A549 (cell line): ENCODE measurements around the gene PRR7. TPM values are rescaled to one million over a fixed set of nuclear protein-coding genes. Genes with fewer than 3 reads are reported as not detected.

Source experiments
- ATAC-seq, 2 experiments: fragments of 200-7000 bp in 1 of 2; fragments of >200 bp in 1 of 2; cut with Nextera tagmentation in 1 of 2; cut with Tn5 transposase in 1 of 2; 3 replicates each; pipeline versions ENCODE4 v1.8.0 to v1.9.1; 2018 to 2020; ENCODE audit warnings: mild to moderate bottlenecking in 1 of 2, moderate library complexity in 1 of 2
- CTCF ChIA-PET: fragments of 300-600 bp; sonication (Branson Sonifier 250); formaldehyde crosslinking; extraction: SDS; loops from one replicate; lab custom pipeline; 2021; ENCODE audit warnings: antibody characterized with exemption, inconsistent platforms; lab: Yijun Ruan, JAX
- POLR2A ChIA-PET: fragments of 350-600 bp; formaldehyde crosslinking; extraction: SDS; loops from one replicate; lab custom pipeline; 2021; ENCODE audit warnings: antibody characterized with exemption, inconsistent platforms; lab: Yijun Ruan, JAX
- DNase-seq, 2 experiments: peaks; one replicate each; pipeline versions ENCODE4 v3.0.0 to v3.0.0-alpha.2; 2011 to 2016; ENCODE audit warnings: low read depth in 1 of 2, low spot score in 1 of 2
- FAIRE-seq: peaks from 2 replicates; lab custom pipeline; 2011; peaks lifted over from hg19 to GRCh38; lab: Jason Lieb, UNC
- H3K27ac ChIP-seq, 2 experiments: fragments of >200 bp; sonication (Bioruptor Twin); formaldehyde crosslinking; 3 replicates each; pipeline ENCODE4 v1.5.1; 2016 to 2017
- H3K4me1 ChIP-seq: fragments of >200 bp; sonication (Bioruptor Twin); formaldehyde crosslinking; 3 replicates; pipeline ENCODE4 v1.6.1; 2016
- H3K4me2 ChIP-seq: fragments of >200 bp; sonication (Bioruptor Twin); formaldehyde crosslinking; 3 replicates; pipeline ENCODE4 v1.6.1; 2016
- H3K4me3 ChIP-seq: fragments of >200 bp; sonication (Bioruptor Twin); formaldehyde crosslinking; 3 replicates; pipeline ENCODE4 v1.5.1; 2016
- H3K9me3 ChIP-seq: fragments of >200 bp; sonication (Bioruptor Twin); formaldehyde crosslinking; 3 replicates; pipeline ENCODE4 v1.6.1; 2016
- FOXS1 ChIP-seq: fragments of 250-450 bp; sonication (Bioruptor Pico); IDR thresholded peaks from 2 replicates; pipeline ENCODE4 v1.5.0; 2020; ENCODE audit warnings: mild to moderate bottlenecking, moderate library complexity
- GATA3 ChIP-seq: IDR thresholded peaks from 2 replicates; pipeline ENCODE4 v1.6.1; 2012; ENCODE audit warnings: borderline replicate concordance
- HDAC2 ChIP-seq: fragments of 200-600 bp; sonication (generic); IDR thresholded peaks from 2 replicates; pipeline ENCODE4 v1.6.1; 2016
- HEYL ChIP-seq: fragments of 250-450 bp; sonication (Bioruptor Pico); IDR thresholded peaks from 2 replicates; pipeline ENCODE4 v1.8.0; 2021; ENCODE audit warnings: mild to moderate bottlenecking, moderate library complexity
- HOXB13 ChIP-seq: fragments of 250-450 bp; sonication (Bioruptor Pico); IDR thresholded peaks from 2 replicates; pipeline ENCODE4 v1.5.0; 2020; ENCODE audit warnings: low read depth, mild to moderate bottlenecking, moderate library complexity
- JUNB ChIP-seq: fragments of >200 bp; sonication (Bioruptor Twin); formaldehyde crosslinking; IDR thresholded peaks from 2 replicates; pipeline ENCODE4 v1.6.1; 2016
- MAFK ChIP-seq: fragments of 450-650 bp; IDR thresholded peaks from 2 replicates; pipeline ENCODE4 v1.6.1; 2014; ENCODE audit not compliant: partially characterized antibody
- MAZ ChIP-seq: fragments of 150-350 bp; IDR thresholded peaks from 2 replicates; pipeline ENCODE4 v1.6.1; 2014; ENCODE audit warnings: antibody characterized with exemption, low read depth, low read length, borderline replicate concordance
- NFE2L2 ChIP-seq: fragments of 150-350 bp; conservative IDR thresholded peaks from 2 replicates; pipeline ENCODE4 v1.6.1; 2014; ENCODE audit warnings: low read length
- NR3C1 ChIP-seq: fragments of >200 bp; sonication (Bioruptor Twin); formaldehyde crosslinking; IDR thresholded peaks from 3 replicates; pipeline ENCODE4 v1.6.1; 2017
- ZNF302 ChIP-seq: fragments of 250-450 bp; sonication (Bioruptor Pico); IDR thresholded peaks from 2 replicates; pipeline ENCODE4 v1.9.0; 2021; ENCODE audit warnings: inconsistent platforms, mild to moderate bottlenecking, moderate library complexity
- WGBS: methylation state at CpG from one replicate; pipeline ENCODE4 v1.1.6; 2017; ENCODE audit errors: missing lambda C conversion rate; 5-methylcytosine and 5-hydroxymethylcytosine counted together
- polyA plus RNA-seq, 4 experiments: library from polyadenylated mRNA; depleted of rRNA in 3 of 4; stranded (reverse); fragments of >200 nt; fragmentation: RNase III in 1 of 4; extraction: RNeasy Plus Mini Kit Qiagen cat#74134 plus additional on column Dnase treatment in 1 of 4; gene quantifications; 2 replicates in 3 of 4; 3 replicates in 1 of 4; pipeline ENCODE4 v1.2.3, GENCODE V29; 2011 to 2017
- TF ChIP-seq, protein P1 (sequence below): fragments of 250-450 bp; sonication (Bioruptor Pico); IDR thresholded peaks from 2 replicates; pipeline ENCODE4 v1.5.0; 2020; ENCODE audit warnings: low read depth, mild to moderate bottlenecking, moderate library complexity
- TF ChIP-seq, protein P2 (sequence below): fragments of 450-650 bp; IDR thresholded peaks from 2 replicates; pipeline ENCODE4 v1.6.1; 2014; ENCODE audit warnings: antibody characterized with exemption
- TF ChIP-seq, protein P3 (sequence below): fragments of >200 bp; sonication (Bioruptor Twin); formaldehyde crosslinking; IDR thresholded peaks from 2 replicates; pipeline ENCODE4 v1.6.1; 2016
- TF ChIP-seq, protein P4 (sequence below): IDR thresholded peaks from 2 replicates; pipeline ENCODE4 v1.6.1; 2012

Gene PRR7
- polyA plus RNA-seq, 2 of the 4 experiments (the other 2 are of a cell fraction): 2.2 to 11.0 TPM

DNA sequence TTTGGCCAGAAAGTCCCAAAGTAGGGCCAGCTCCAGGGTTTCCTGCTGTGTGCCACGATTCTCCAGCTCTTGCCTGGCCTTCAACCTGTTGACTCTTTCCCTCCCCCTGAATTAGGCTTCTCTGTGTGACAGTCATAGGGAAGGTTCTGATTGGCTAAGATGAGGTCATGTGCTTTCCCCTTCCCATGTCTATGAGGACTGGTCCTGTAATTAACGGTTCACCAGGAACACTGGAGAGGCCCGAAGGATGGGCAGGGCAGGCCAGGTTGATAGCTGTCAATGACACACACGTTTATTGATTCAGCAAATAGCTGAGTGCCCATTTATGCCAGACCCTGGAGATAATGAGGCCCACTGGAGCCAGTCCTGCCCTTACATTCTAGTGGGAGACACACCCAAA is 9.0 kb upstream of the PRR7 start:
- DNase-seq (no peak), FAIRE-seq (no peak), ATAC-seq (0 out of 6 replicates have a peak, but pooled peaks of 1 of the 2 experiments have one; percentile 2)
- ChIA-PET CTCF (interaction anchor here (0.8 to 25.5 kb wide), 5 partner anchors 10 to 48 kb away, joined by 3 to 871 read pairs (median 142); partner anchors contain the start of genes F12, GRK6, PFN3 and PRR7), POLR2A (interaction anchor here (1.7 to 3.7 kb wide), 2 partner anchors 10 to 11 kb away, joined by 12 to 13 read pairs; partner anchors contain the start of genes GRK6 and PRR7)
- H3K9me3 ChIP-seq: no peaks in the 10 kb centered on the region
- no peak overlapping the region for H3K4me3 ChIP-seq
- H3K4me2 ChIP-seq: no peak overlapping the region
- H3K4me1 ChIP-seq: no peaks in the 10 kb centered on the region
- H3K27ac ChIP-seq: no peak overlapping the region
- TF ChIP-seq, protein P1, sequence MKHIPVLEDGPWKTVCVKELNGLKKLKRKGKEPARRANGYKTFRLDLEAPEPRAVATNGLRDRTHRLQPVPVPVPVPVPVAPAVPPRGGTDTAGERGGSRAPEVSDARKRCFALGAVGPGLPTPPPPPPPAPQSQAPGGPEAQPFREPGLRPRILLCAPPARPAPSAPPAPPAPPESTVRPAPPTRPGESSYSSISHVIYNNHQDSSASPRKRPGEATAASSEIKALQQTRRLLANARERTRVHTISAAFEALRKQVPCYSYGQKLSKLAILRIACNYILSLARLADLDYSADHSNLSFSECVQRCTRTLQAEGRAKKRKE: no peak
- TF ChIP-seq, protein P2, sequence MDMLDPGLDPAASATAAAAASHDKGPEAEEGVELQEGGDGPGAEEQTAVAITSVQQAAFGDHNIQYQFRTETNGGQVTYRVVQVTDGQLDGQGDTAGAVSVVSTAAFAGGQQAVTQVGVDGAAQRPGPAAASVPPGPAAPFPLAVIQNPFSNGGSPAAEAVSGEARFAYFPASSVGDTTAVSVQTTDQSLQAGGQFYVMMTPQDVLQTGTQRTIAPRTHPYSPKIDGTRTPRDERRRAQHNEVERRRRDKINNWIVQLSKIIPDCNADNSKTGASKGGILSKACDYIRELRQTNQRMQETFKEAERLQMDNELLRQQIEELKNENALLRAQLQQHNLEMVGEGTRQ: peak; percentile 22; the same call in 1 of the 2 replicates
- no peak for TF ChIP-seq HEYL (CRISPR knock-in tag)
- WGBS: 71% methylated on average over 4 of the region's 4 CpGs

DNA sequence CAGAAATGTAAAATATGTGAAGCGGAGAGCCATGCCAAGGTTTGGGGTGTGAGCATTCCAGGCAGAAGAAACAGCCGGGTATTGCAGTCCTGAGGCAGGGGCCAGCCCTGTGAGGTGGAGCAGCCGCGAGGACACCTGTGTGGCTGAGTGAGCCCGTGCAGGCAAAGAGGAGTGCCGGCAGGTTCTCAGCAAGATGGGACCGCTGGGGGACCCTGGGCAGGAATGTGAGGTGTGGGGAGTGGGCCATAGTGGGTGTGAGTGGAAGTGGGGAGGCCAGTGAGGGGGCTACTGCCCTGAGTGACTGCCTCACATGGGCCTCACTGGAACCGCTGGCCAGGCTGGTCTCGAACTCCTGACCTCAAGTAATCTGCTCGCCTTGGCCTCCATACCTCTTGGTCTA is 8.1 kb upstream of the PRR7 start:
- ATAC-seq (no peak), FAIRE-seq (no peak), DNase-seq (no peak)
- H3K4me2 ChIP-seq: no peak overlapping the region
- no peaks in the 10 kb centered on the region for H3K4me1 ChIP-seq
- POLR2A ChIA-PET: interaction anchor here (0.7 to 3.7 kb wide), 4 partner anchors 9 to 17 kb away, joined by 3 to 12 read pairs (median 4); partner anchors contain the start of genes GRK6 and PRR7
- WGBS: 90% methylated on average over 10 of the region's 10 CpGs
- H3K4me3 ChIP-seq: no peak overlapping the region
- no peak overlapping the region for H3K27ac ChIP-seq
- H3K9me3 ChIP-seq: no peaks in the 10 kb centered on the region
- TF ChIP-seq, protein P3, sequence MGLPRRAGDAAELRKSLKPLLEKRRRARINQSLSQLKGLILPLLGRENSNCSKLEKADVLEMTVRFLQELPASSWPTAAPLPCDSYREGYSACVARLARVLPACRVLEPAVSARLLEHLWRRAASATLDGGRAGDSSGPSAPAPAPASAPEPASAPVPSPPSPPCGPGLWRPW: no peak
- TF ChIP-seq GATA3 (no peak), NR3C1 (no peak), FOXS1 (no peak), ZNF302 (CRISPR knock-in tag) (no peak), JUNB (no peak), MAFK (no peak), HDAC2 (no peak), NFE2L2 (no peak)
- TF ChIP-seq, all 56 proteins: peak for 0
- CTCF ChIA-PET: interaction anchor here (12.7 to 25.5 kb wide), 3 partner anchors 15 to 49 kb away, joined by 142 to 871 read pairs (median 359); partner anchors contain the start of genes F12, GRK6, PFN3 and SLC34A1

DNA sequence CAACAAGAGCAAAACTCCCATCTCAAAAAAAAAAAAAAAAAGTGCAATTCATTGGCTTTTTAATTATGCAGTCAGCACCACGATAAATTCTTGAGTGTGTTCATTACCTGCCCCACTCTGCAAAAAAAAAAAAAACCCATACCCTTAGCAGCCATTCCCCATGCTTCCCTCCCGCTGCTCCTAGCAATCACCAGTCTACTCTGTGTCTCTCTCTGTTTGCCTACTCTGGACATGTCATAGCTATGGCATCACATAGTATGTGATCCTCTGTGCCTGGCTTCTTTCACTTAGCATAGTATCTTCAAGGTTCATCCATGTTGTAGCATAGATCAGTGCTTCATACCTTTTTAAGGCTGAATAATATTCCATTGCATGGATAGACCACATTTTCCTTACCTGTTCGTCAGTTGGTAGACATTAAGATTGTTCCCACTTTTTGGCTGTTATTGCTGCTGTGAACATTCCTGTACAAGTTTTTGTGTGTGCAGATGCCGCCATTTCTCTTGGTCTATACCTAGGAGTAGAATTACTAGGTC is 7.0 kb upstream of the PRR7 start:
- Histone ChIP-seq H3K4me3 (no peak overlapping the region), H3K27ac (no peak overlapping the region), H3K4me2 (no peak overlapping the region), H3K4me1 (no peaks in the 10 kb centered on the region), H3K9me3 (no peaks in the 10 kb centered on the region)
- no peak for ATAC-seq
- TF ChIP-seq MAZ (no peak), HOXB13 (no peak), MAFK (no peak), JUNB (no peak)
- TF ChIP-seq, protein P4, sequence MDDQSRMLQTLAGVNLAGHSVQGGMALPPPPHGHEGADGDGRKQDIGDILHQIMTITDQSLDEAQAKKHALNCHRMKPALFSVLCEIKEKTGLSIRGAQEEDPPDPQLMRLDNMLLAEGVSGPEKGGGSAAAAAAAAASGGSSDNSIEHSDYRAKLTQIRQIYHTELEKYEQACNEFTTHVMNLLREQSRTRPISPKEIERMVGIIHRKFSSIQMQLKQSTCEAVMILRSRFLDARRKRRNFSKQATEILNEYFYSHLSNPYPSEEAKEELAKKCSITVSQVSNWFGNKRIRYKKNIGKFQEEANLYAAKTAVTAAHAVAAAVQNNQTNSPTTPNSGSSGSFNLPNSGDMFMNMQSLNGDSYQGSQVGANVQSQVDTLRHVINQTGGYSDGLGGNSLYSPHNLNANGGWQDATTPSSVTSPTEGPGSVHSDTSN: no peak
- TF ChIP-seq, protein P2: no peak
- 85% methylated on average over 4 of the region's 4 CpGs for WGBS
- FAIRE-seq: no peak
- CTCF ChIA-PET: interaction anchor here (0.7 to 25.5 kb wide), 7 partner anchors 14 to 1007 kb away, joined by 3 to 871 read pairs (median 7); partner anchors contain the start of genes F12, GRK6, PFN3 and SLC34A1
- no peak for DNase-seq
- POLR2A ChIA-PET: interaction anchor here (3.7 kb wide), 1 partner anchor 8 kb away, joined by 12 read pairs; the partner anchor contains the start of gene PRR7
